Non-pigmented ciliary epithelial cell (primary cell): ENCODE measurements around the gene NOL3.

ENCODE experiments used
- DNase-seq: peaks from one replicate; pipeline ENCODE4 v3.0.0-alpha.2; 2010; ENCODE audit warnings: low read depth

The NOL3 gene

GRCh38 chr16:67190041-67190440, 19.7 kb downstream of the NOL3 start, which contains the start of gene EXOC3L1:
TSS of gene EXOC3L1 (minus strand) at chr16:67190136. CDS start at chr16:67189676, 460 bp downstream.
- DNase-seq: no peak

- DNase-seq: no peak
Measured at GRCh38 chr16:67190448-67191399, 20.4 kb downstream of the NOL3 start.

GRCh38 chr16:67191411-67191994, 21.2 kb downstream of the NOL3 start:
- no peak for DNase-seq

GRCh38 chr16:67191995-67192681, 21.8 kb downstream of the NOL3 start, which contains the start of gene E2F4:
TSS of gene E2F4 (plus strand) at chr16:67192155. CDS start at chr16:67192228, 73 bp downstream.
- DNase-seq: peak; percentile 65

GRCh38 chr16:67192781-67193361, 22.5 kb downstream of the NOL3 start:
- DNase-seq: no peak

GRCh38 chr16:67193536-67193935, 23.2 kb downstream of the NOL3 start:
- no peak for DNase-seq

- no peak for DNase-seq
Measured at GRCh38 chr16:67194260-67194659, 23.9 kb downstream of the NOL3 start.

- DNase-seq: no peak
Measured at GRCh38 chr16:67195676-67196075, 25.3 kb downstream of the NOL3 start.

- DNase-seq: no peak
Measured at GRCh38 chr16:67196881-67197280, 26.5 kb downstream of the NOL3 start.

- DNase-seq: no peak
Measured at GRCh38 chr16:67197704-67198103, 27.4 kb downstream of the NOL3 start.

GRCh38 chr16:67198238-67198734, 27.9 kb downstream of the NOL3 start:
- no peak for DNase-seq

GRCh38 chr16:67199011-67199807, 28.9 kb downstream of the NOL3 start, which contains the start of gene ELMO3:
TSS of gene ELMO3 (plus strand) at chr16:67199131. CDS start at chr16:67199327, 196 bp downstream.
- DNase-seq: no peak

- DNase-seq: no peak
Measured at GRCh38 chr16:67199808-67200198, 29.5 kb downstream of the NOL3 start.

- DNase-seq: no peak
Measured at GRCh38 chr16:67200491-67200890, 30.2 kb downstream of the NOL3 start.

- DNase-seq: no peak
Measured at GRCh38 chr16:67201411-67202345, 31.3 kb downstream of the NOL3 start.

- no peak for DNase-seq
Measured at GRCh38 chr16:67202426-67202825, 32.1 kb downstream of the NOL3 start.

- DNase-seq: no peak
Measured at GRCh38 chr16:67202956-67203493, 32.7 kb downstream of the NOL3 start.

- DNase-seq: no peak
Measured at GRCh38 chr16:67204076-67204475, 33.7 kb downstream of the NOL3 start.

GRCh38 chr16:67206129-67206837, 35.9 kb downstream of the NOL3 start:
- DNase-seq: no peak
